ENCODE data around the gene GPC6. TPM values are rescaled to one million over a fixed set of nuclear protein-coding genes. Genes with fewer than 3 reads are reported as not detected.

Gene GPC6
- total RNA-seq, 1 experiment from 2014 or later: 0.22 TPM

GRCh38 chr13:93680329-93680728 is 453.7 kb downstream of the GPC6 start:
- Histone ChIP-seq H3K4me3 (replicated peaks in 1 of 2; ENCODE audit: low read depth in 1 of 2, low read length in 2 of 2) (no peak overlapping the region), H3K4me2 (ENCODE audit: low read length) (no peak overlapping the region), H3K9ac (ENCODE audit: low read length) (no peak overlapping the region), H2AFZ (ENCODE audit: low read depth, low read length, poor library complexity, severe bottlenecking) (no peak overlapping the region), H3K9me2 (ENCODE audit: insufficient read depth) (no peaks in the 10 kb centered on the region), H3K79me2 (ENCODE audit: insufficient read depth, low read length) (no peaks in the 10 kb centered on the region), H3K27me3 (ENCODE audit: insufficient read depth, low read length) (no peaks in the 10 kb centered on the region), H3K36me3 (ENCODE audit: control insufficient read depth in 1 of 2, insufficient read depth in 2 of 2, low read length in 2 of 2) (no peaks in the 10 kb centered on the region), H3K4me1 (ENCODE audit: control insufficient read depth in 1 of 2, insufficient read depth in 2 of 2, low read length in 2 of 2) (no peaks in the 10 kb centered on the region), H3K9me3 (ENCODE audit: control insufficient read depth in 1 of 2, insufficient read depth in 1 of 2, low read depth in 1 of 2, low read length in 2 of 2) (peaks cover 13 to 40% of the 10 kb centered on the region in 2 experiments; a peak in 2 of 4 replicates), H4K20me1 (ENCODE audit: insufficient read depth) (no peaks in the 10 kb centered on the region), H3K27ac (ENCODE audit: low read depth, low read length) (no peak overlapping the region)
- ChIA-PET CTCF (no interaction called here), POLR2A (no interaction called here), RAD21 (ENCODE audit: low non-redundant PET in 1 of 2, low total read pairs in 2 of 2, uncharacterized antibody in 2 of 2, unreplicated experiment in 2 of 2) (no interaction called here)
- intact Hi-C loops (cut with micrococcal nuclease): no loop called here
- no TSS peak for BruUV-seq (replicated peaks)
- TF ChIP-seq SP1 (IDR thresholded peaks at IDR 0.05; ENCODE audit: low read depth) (no peak), REST (IDR thresholded peaks at IDR 0.05; ENCODE audit: low read depth) (no peak), RAD21 (IDR thresholded peaks at IDR 0.05; ENCODE audit: low read depth) (no peak), ATF3 (IDR thresholded peaks at IDR 0.05) (no peak), POLR2A (IDR thresholded peaks at IDR 0.05; ENCODE audit: borderline replicate concordance, extremely low read depth, insufficient read depth, insufficient read length) (no peak), YY1 (IDR thresholded peaks at IDR 0.05; ENCODE audit: extremely low read depth, insufficient replicate concordance, low read depth, low read length) (no peak), POLR2AphosphoS5 (IDR thresholded peaks at IDR 0.05; ENCODE audit: low read depth, low read length) (no peak), ELF1 (IDR thresholded peaks at IDR 0.05; ENCODE audit: borderline replicate concordance, low read depth) (no peak), ZFX (IDR thresholded peaks at IDR 0.05) (no peak), SRF (IDR thresholded peaks at IDR 0.05; ENCODE audit: low read depth) (no peak), EZH2 (IDR thresholded peaks at IDR 0.05) (no peak), JUND (IDR thresholded peaks at IDR 0.05) (no peak)
- no peak for DNase-seq (ENCODE audit: low read depth, low spot score)
- no peak for ATAC-seq
